SK-N-SH treated with all-trans-retinoic acid at 6 μM for 48 hours (cell line): ENCODE results near the gene MTA3.
A peak's percentile ranks its signal among the peaks of the same experiment; 100 is the strongest.

Experiments
- ATAC-seq: fragments of 200-7000 bp; cut with Tn5 transposase; 3 replicates; pipeline ENCODE4 v1.9.1; 2020; ENCODE audit warnings: mild to moderate bottlenecking, moderate library complexity
- ARNTL ChIP-seq: fragments of 450-650 bp; formaldehyde crosslinking; IDR thresholded peaks from 2 replicates; pipeline ENCODE4 v1.5.0; 2020; ENCODE audit warnings: low read depth, mild to moderate bottlenecking, moderate library complexity, borderline replicate concordance
- BACH2 ChIP-seq: fragments of 250-450 bp; sonication (Bioruptor Pico); IDR thresholded peaks from 2 replicates; pipeline ENCODE4 v1.9.0; 2021; ENCODE audit warnings: mild to moderate bottlenecking, borderline replicate concordance
- CSDC2 ChIP-seq: fragments of 250-450 bp; sonication (Bioruptor Pico); IDR thresholded peaks from 2 replicates; pipeline ENCODE4 v1.5.0; 2020; ENCODE audit warnings: mild to moderate bottlenecking, moderate library complexity
- ESRRG ChIP-seq: fragments of 250-450 bp; sonication (Bioruptor Pico); IDR thresholded peaks from 2 replicates; pipeline ENCODE4 v1.6.1; 2021; ENCODE audit warnings: mild to moderate bottlenecking
- GLIS3 ChIP-seq: fragments of 250-450 bp; sonication (Bioruptor Pico); IDR thresholded peaks from 2 replicates; pipeline ENCODE4 v1.5.0; 2020; ENCODE audit warnings: mild to moderate bottlenecking, moderate library complexity
- ISL1 ChIP-seq: fragments of 250-450 bp; sonication (Bioruptor Pico); IDR thresholded peaks from 2 replicates; pipeline ENCODE4 v2.1.2; 2022; ENCODE audit warnings: mild to moderate bottlenecking, moderate library complexity
- OSR1 ChIP-seq: fragments of 250-450 bp; sonication (Bioruptor Pico); IDR thresholded peaks from 2 replicates; pipeline ENCODE4 v1.8.0; 2022; ENCODE audit warnings: moderate library complexity, mild to moderate bottlenecking, inconsistent platforms
- PPARA ChIP-seq: fragments of 250-450 bp; sonication (Bioruptor Pico); IDR thresholded peaks from 2 replicates; pipeline ENCODE4 v1.5.0; 2020; ENCODE audit warnings: mild to moderate bottlenecking, borderline replicate concordance
- SNAI2 ChIP-seq: fragments of 250-450 bp; sonication (Bioruptor Pico); IDR thresholded peaks from 2 replicates; pipeline ENCODE4 v1.5.0; 2020; ENCODE audit warnings: mild to moderate bottlenecking, moderate library complexity
- TCF4 ChIP-seq: fragments of 250-450 bp; sonication (Bioruptor Pico); IDR thresholded peaks from 2 replicates; pipeline ENCODE4 v1.8.0; 2021; ENCODE audit warnings: mild to moderate bottlenecking, moderate library complexity, borderline replicate concordance
- TOX ChIP-seq: fragments of 250-450 bp; sonication (Bioruptor Pico); IDR thresholded peaks from 2 replicates; pipeline ENCODE4 v1.8.0; 2021; ENCODE audit warnings: mild to moderate bottlenecking, moderate library complexity, borderline replicate concordance
- ZC3H10 ChIP-seq: fragments of 250-450 bp; sonication (Bioruptor Pico); IDR thresholded peaks from 2 replicates; pipeline ENCODE4 v1.5.1; 2021; ENCODE audit warnings: mild to moderate bottlenecking, moderate library complexity
- ZFP3 ChIP-seq: fragments of 250-450 bp; sonication (Bioruptor Pico); IDR thresholded peaks from 2 replicates; pipeline ENCODE4 v1.5.0; 2020; ENCODE audit warnings: mild to moderate bottlenecking, moderate library complexity
- ZFP30 ChIP-seq: fragments of 450-650 bp; formaldehyde crosslinking; IDR thresholded peaks from 2 replicates; pipeline ENCODE4 v1.5.0; 2022; ENCODE audit warnings: mild to moderate bottlenecking, moderate library complexity
- ZNF565 ChIP-seq: fragments of 450-650 bp; formaldehyde crosslinking; conservative IDR thresholded peaks from 2 replicates; pipeline ENCODE4 v1.5.0; 2020; ENCODE audit warnings: low read depth, mild to moderate bottlenecking, moderate library complexity
- ZNF70 ChIP-seq: fragments of 450-650 bp; formaldehyde crosslinking; IDR thresholded peaks from 2 replicates; pipeline ENCODE4 v1.5.0; 2020; ENCODE audit warnings: mild to moderate bottlenecking, moderate library complexity
- ZNF8 ChIP-seq: fragments of 450-650 bp; formaldehyde crosslinking; IDR thresholded peaks from 2 replicates; pipeline ENCODE4 v1.5.0; 2020; ENCODE audit warnings: mild to moderate bottlenecking, moderate library complexity
- TF ChIP-seq, protein P1 (sequence below): fragments of 250-450 bp; sonication (Bioruptor Pico); IDR thresholded peaks from 2 replicates; pipeline ENCODE4 v1.8.0; 2021; ENCODE audit warnings: low read depth, mild to moderate bottlenecking, moderate library complexity, borderline replicate concordance
- TF ChIP-seq, protein P2 (sequence below): fragments of 250-450 bp; sonication (Bioruptor Pico); IDR thresholded peaks from 2 replicates; pipeline ENCODE4 v1.5.1; 2021; ENCODE audit warnings: mild to moderate bottlenecking, moderate library complexity
- TF ChIP-seq, protein P3 (sequence below): fragments of 250-450 bp; sonication (Bioruptor Pico); IDR thresholded peaks from 2 replicates; pipeline ENCODE4 v1.5.1; 2020; ENCODE audit warnings: low read depth, mild to moderate bottlenecking, moderate library complexity
- TF ChIP-seq, protein P4 (sequence below): fragments of 250-450 bp; sonication (Bioruptor Pico); IDR thresholded peaks from 2 replicates; pipeline ENCODE4 v1.5.0; 2020; ENCODE audit warnings: mild to moderate bottlenecking, moderate library complexity

Gene MTA3

DNA sequence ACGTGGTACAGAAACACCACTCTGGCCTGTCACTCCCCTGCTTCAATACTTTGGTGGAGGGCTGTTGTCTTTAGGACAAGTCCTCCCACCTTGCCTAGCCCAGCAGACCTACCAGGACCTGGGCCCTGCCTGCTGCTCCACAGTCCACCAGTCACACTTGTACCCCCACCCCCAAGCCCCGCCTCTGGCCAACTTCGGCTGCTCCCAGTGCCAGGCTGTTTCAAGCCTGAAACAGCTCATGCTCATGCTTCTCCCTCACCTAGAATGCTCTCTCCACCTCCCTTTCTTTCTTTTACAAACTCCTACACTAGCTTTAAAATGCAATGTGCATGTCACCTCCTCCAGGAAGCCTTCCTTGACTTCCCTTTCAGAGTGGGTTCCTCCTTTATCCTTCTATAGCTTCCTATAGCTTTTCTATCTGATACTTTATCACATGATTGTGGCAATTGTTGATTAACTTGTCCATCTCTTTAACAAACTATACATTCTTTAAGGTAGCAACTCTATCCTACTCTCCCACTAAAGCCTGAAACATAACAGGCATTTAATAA, 200.3 kb downstream of the MTA3 start:
- no peak for ATAC-seq
- TF ChIP-seq ARNTL (CRISPR knock-in tag) = no peak
- no peak for TF ChIP-seq ZNF70 (CRISPR knock-in tag)
- peak; percentile 98 for TF ChIP-seq ZFP3
- no peak for TF ChIP-seq CSDC2 (CRISPR knock-in tag)

DNA sequence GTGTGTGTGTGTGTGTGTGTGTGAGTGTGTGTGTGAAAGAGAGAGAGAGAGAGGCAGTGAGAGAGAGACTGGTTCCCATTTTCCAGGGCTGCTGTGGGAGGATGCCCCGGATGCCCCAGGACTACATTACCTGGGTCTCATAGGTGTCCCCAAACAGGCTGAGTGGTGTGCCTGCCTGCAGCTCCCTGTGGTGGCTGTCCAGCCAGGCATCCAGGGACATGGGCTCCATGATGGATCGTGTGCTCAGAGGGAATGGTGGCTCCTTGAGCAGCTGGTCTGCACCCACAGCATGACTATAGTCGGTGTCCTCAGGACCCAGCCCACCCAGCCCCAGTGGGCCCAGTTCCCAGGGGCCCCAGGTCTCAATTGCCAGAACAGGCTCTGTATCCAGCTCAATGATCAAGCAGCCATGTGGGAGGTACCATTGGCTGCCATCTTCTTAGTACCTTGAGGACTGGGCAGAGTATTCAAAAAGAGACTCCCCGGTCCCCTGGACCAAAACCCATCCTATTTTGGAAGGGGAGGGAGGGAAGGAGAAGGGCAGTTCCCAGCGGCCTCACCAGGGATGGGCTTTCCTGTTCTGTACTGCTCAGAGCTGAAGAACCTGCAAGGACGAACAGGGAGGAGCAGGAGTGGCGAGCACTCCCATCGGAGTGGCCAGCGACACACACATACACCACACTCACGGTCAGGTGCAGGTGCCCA, 201.3 kb downstream of the MTA3 start:
- TF ChIP-seq ZC3H10 (CRISPR knock-in tag) (no peak), ARNTL (CRISPR knock-in tag) (no peak), SNAI2 (CRISPR knock-in tag) (no peak), GLIS3 (CRISPR knock-in tag) (no peak), OSR1 (no peak), TOX (CRISPR knock-in tag) (no peak), ZNF565 (CRISPR knock-in tag) (no peak), ESRRG (no peak), BACH2 (CRISPR knock-in tag) (no peak), PPARA (CRISPR knock-in tag) (no peak), ISL1 (no peak), ZNF8 (CRISPR knock-in tag) (no peak), CSDC2 (CRISPR knock-in tag) (no peak), ZFP30 (CRISPR knock-in tag) (no peak)
- TF ChIP-seq, protein P1, sequence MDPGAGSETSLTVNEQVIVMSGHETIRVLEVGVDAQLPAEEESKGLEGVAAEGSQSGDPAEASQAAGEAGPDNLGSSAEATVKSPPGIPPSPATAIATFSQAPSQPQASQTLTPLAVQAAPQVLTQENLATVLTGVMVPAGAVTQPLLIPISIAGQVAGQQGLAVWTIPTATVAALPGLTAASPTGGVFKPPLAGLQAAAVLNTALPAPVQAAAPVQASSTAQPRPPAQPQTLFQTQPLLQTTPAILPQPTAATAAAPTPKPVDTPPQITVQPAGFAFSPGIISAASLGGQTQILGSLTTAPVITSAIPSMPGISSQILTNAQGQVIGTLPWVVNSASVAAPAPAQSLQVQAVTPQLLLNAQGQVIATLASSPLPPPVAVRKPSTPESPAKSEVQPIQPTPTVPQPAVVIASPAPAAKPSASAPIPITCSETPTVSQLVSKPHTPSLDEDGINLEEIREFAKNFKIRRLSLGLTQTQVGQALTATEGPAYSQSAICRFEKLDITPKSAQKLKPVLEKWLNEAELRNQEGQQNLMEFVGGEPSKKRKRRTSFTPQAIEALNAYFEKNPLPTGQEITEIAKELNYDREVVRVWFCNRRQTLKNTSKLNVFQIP (CRISPR knock-in tag) = no peak
- TF ChIP-seq, protein P2, sequence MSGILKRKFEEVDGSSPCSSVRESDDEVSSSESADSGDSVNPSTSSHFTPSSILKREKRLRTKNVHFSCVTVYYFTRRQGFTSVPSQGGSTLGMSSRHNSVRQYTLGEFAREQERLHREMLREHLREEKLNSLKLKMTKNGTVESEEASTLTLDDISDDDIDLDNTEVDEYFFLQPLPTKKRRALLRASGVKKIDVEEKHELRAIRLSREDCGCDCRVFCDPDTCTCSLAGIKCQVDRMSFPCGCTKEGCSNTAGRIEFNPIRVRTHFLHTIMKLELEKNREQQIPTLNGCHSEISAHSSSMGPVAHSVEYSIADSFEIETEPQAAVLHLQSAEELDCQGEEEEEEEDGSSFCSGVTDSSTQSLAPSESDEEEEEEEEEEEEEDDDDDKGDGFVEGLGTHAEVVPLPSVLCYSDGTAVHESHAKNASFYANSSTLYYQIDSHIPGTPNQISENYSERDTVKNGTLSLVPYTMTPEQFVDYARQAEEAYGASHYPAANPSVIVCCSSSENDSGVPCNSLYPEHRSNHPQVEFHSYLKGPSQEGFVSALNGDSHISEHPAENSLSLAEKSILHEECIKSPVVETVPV (CRISPR knock-in tag) = no peak
- TF ChIP-seq, protein P3, sequence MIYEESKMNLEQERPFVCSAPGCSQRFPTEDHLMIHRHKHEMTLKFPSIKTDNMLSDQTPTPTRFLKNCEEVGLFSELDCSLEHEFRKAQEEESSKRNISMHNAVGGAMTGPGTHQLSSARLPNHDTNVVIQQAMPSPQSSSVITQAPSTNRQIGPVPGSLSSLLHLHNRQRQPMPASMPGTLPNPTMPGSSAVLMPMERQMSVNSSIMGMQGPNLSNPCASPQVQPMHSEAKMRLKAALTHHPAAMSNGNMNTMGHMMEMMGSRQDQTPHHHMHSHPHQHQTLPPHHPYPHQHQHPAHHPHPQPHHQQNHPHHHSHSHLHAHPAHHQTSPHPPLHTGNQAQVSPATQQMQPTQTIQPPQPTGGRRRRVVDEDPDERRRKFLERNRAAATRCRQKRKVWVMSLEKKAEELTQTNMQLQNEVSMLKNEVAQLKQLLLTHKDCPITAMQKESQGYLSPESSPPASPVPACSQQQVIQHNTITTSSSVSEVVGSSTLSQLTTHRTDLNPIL = no peak
- TF ChIP-seq, all 23 proteins: peak for 0
- ATAC-seq = no peak; the same call in 2 of the 3 replicates

DNA sequence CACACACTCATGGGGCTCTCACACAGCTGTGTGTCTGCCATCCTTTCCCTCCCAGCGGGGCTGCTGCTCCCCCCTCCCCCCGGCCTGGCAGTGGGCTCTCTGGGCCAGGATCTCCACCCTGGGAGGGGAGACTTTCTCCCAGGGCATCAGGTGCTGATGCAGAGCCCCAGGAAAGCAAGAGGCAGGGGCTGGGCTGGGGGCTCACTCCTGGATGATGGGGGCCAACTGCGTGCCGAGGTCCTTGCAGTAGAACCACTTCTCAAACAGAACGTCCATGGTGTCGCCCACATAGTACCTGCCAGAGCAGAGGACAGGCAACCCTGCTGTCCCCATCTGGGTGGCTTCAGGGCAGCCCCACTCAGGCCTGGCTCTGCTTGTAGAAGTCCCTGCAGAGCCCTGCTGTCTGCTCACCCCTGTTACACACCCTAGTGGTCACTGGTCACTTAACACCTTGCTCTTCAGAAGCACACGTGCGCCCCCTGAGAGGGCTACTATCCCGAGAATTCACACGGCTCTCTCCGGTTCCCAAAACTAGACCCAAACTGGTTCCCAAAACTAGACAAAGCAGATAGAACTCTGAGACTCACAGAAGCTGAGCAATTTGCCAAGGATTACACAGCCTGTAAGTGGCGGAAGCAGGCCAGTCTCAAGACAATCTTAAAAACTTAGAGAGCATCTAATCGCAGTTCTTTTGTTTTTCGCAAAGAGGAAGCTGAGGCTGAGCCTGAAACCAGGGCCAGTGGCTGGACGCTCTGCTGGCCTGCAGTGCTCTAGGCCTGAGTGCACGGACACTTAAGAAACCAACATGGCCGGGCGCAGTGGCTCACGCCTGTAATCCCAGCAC, 202.1 kb downstream of the MTA3 start:
- ATAC-seq = peak; percentile 90
- TF ChIP-seq ZC3H10 (CRISPR knock-in tag) = no peak
- TF ChIP-seq ARNTL (CRISPR knock-in tag) = no peak
- TF ChIP-seq CSDC2 (CRISPR knock-in tag) = no peak
- TF ChIP-seq, protein P4, sequence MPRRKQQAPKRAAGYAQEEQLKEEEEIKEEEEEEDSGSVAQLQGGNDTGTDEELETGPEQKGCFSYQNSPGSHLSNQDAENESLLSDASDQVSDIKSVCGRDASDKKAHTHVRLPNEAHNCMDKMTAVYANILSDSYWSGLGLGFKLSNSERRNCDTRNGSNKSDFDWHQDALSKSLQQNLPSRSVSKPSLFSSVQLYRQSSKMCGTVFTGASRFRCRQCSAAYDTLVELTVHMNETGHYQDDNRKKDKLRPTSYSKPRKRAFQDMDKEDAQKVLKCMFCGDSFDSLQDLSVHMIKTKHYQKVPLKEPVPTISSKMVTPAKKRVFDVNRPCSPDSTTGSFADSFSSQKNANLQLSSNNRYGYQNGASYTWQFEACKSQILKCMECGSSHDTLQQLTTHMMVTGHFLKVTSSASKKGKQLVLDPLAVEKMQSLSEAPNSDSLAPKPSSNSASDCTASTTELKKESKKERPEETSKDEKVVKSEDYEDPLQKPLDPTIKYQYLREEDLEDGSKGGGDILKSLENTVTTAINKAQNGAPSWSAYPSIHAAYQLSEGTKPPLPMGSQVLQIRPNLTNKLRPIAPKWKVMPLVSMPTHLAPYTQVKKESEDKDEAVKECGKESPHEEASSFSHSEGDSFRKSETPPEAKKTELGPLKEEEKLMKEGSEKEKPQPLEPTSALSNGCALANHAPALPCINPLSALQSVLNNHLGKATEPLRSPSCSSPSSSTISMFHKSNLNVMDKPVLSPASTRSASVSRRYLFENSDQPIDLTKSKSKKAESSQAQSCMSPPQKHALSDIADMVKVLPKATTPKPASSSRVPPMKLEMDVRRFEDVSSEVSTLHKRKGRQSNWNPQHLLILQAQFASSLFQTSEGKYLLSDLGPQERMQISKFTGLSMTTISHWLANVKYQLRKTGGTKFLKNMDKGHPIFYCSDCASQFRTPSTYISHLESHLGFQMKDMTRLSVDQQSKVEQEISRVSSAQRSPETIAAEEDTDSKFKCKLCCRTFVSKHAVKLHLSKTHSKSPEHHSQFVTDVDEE (CRISPR knock-in tag) = no peak
- TF ChIP-seq ZFP3 = no peak
- no peak for TF ChIP-seq ZNF565 (CRISPR knock-in tag)
- TF ChIP-seq GLIS3 (CRISPR knock-in tag) = no peak
- TF ChIP-seq TOX (CRISPR knock-in tag) = no peak
- TF ChIP-seq TCF4 (CRISPR knock-in tag) = no peak
- no peak for TF ChIP-seq ZNF70 (CRISPR knock-in tag)
- TF ChIP-seq, protein P2 (CRISPR knock-in tag) = no peak
- TF ChIP-seq BACH2 (CRISPR knock-in tag) = no peak
- no peak for TF ChIP-seq OSR1
- TF ChIP-seq, protein P3 = no peak
- TF ChIP-seq ZNF8 (CRISPR knock-in tag) = no peak
- TF ChIP-seq ZFP30 (CRISPR knock-in tag) = no peak
